NCI-H460 (cell line): ENCODE measurements around the gene ANKEF1. TPM values are rescaled to one million over a fixed set of nuclear protein-coding genes. Genes with fewer than 3 reads are reported as not detected.
"Not testable (repeated sequence)": the region's sequence is repeated elsewhere in the genome, so short reads cannot be mapped to it uniquely, and the experiment has no call there.

Experiments used
- DNase-seq: peaks from one replicate; pipeline ENCODE4 v3.0.0-alpha.2; 2016; ENCODE audit warnings: low read depth; ENCODE audit errors: extremely low read depth
- total RNA-seq: library from RNA; depleted of rRNA; stranded (reverse); fragments of >200 nt; shearing (Covaris generic); gene quantifications from 2 replicates; pipeline ENCODE4 v1.2.3, GENCODE V29; 2014

ANKEF1 gene
- total RNA-seq, 1 experiment from 2014 or later: 5.3 TPM

- DNase-seq: not testable (repeated sequence)
These were observed 3.2 kb upstream of the ANKEF1 start for GRCh38 chr20:10031451-10032215.

- not testable (repeated sequence) for DNase-seq
These were observed 2.5 kb upstream of the ANKEF1 start for GRCh38 chr20:10032269-10032668.

GRCh38 chr20:10033905-10034650, 709 bp upstream of the ANKEF1 start:
- no peak for DNase-seq

- DNase-seq: not testable (repeated sequence)
These were observed 1.5 kb downstream of the ANKEF1 start for GRCh38 chr20:10036321-10036720.

GRCh38 chr20:10040070-10040975, 5.5 kb downstream of the ANKEF1 start:
- DNase-seq: peak; percentile 53

GRCh38 chr20:10042086-10042485, 7.3 kb downstream of the ANKEF1 start:
- DNase-seq: no peak

GRCh38 chr20:10047427-10047826, 12.6 kb downstream of the ANKEF1 start:
- DNase-seq: no peak

GRCh38 chr20:10051185-10051584, 16.4 kb downstream of the ANKEF1 start:
- DNase-seq: no peak

GRCh38 chr20:10059006-10059405, 24.2 kb downstream of the ANKEF1 start:
- no peak for DNase-seq

GRCh38 chr20:10060226-10060625, 25.4 kb downstream of the ANKEF1 start:
- no peak for DNase-seq

GRCh38 chr20:10061641-10062040, 26.9 kb downstream of the ANKEF1 start:
- DNase-seq: no peak

- DNase-seq: no peak
These were observed 28.7 kb downstream of the ANKEF1 start for GRCh38 chr20:10063482-10063881.

GRCh38 chr20:10064611-10065010, 29.8 kb downstream of the ANKEF1 start:
- no peak for DNase-seq

- DNase-seq: no peak
These were observed 30.5 kb downstream of the ANKEF1 start for GRCh38 chr20:10065154-10065833.

- DNase-seq: no peak
These were observed 32.5 kb downstream of the ANKEF1 start for GRCh38 chr20:10067321-10067720.

GRCh38 chr20:10074513-10074912, 39.7 kb downstream of the ANKEF1 start:
- DNase-seq: peak; percentile 38

GRCh38 chr20:10075606-10076005, 40.8 kb downstream of the ANKEF1 start:
- DNase-seq: no peak

GRCh38 chr20:10076126-10077080, 41.6 kb downstream of the ANKEF1 start:
- no peak for DNase-seq

- DNase-seq: no peak
These were observed 42.3 kb downstream of the ANKEF1 start for GRCh38 chr20:10077081-10077471.
